K562 (cell line): ENCODE results near the gene RNF43.

ENCODE experiments used
- CBFA2T3 ChIP-seq: fragments of 450-650 bp; IDR thresholded peaks from 2 replicates; pipeline ENCODE4 v1.6.1; 2017
- CHD2 ChIP-seq: IDR thresholded peaks from 2 replicates; pipeline ENCODE4 v1.6.1; 2011; ENCODE audit warnings: low read depth, low read length
- ELF4 ChIP-seq: fragments of 450-650 bp; formaldehyde crosslinking; IDR thresholded peaks from 2 replicates; pipeline ENCODE4 v1.4.0; 2022; ENCODE audit warnings: missing genetic modification characterization
- POLR2A ChIP-seq: fragments of 450-650 bp; conservative IDR thresholded peaks from 2 replicates; pipeline ENCODE4 v1.6.1; 2016
- RBFOX2 ChIP-seq: fragments of 200-400 bp; formaldehyde crosslinking; IDR thresholded peaks from 2 replicates; pipeline ENCODE4 v1.6.1; 2017; ENCODE audit warnings: low read depth, mild to moderate bottlenecking, low read length, moderate library complexity
- YY1 ChIP-seq, 3 experiments: IDR thresholded peaks; 2 replicates each; pipeline ENCODE4 v1.6.1; 2011; ENCODE audit warnings: low read length in 2 of 3, mild to moderate bottlenecking in 2 of 3, moderate library complexity in 2 of 3, borderline replicate concordance in 1 of 3, control low read depth in 1 of 3, low read depth in 1 of 3; ENCODE audit not compliant: insufficient read depth in 3 of 3, insufficient replicate concordance in 2 of 3, control insufficient read depth in 1 of 3, insufficient read length in 1 of 3; ENCODE audit errors: extremely low read depth in 1 of 3
- TF ChIP-seq, protein P1 (sequence below), 2 experiments: fragments of 450-650 bp; formaldehyde crosslinking in 1 of 2; IDR thresholded peaks; 2 replicates each; pipeline versions ENCODE4 v1.4.0 to v1.6.1; 2014 to 2020; ENCODE audit warnings: mild to moderate bottlenecking in 2 of 2, borderline replicate concordance in 1 of 2, low read depth in 1 of 2

DNA sequence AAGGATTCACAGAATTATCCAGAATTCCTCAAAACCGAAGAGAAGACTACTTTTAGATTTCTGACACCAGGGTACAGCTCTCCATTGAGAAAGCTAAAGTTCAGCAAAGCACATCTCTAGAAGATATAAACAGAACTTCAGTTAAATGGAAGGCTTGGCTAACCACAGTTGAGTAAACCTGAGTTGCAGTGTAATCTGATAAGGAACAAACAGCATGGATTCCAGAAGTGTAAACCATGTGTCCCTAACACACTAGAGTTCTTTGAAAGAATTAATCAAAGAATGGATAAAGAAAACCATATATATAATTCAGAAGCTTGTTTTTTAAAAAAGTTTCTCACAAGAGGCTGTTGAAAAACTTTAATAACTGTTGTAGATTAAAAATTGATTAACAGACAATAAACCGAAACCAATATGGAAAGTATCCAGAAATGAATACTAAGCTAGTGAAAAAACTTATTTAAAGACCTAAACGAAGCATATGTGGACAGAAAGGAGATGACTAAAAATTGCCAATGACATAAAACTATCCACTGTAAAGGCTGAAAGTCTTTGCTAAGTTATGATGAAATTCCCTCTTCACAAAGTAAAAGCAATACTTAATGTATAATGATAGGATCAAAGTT, 4.3 kb downstream of the RNF43 start:
- TF ChIP-seq POLR2A (no peak), RBFOX2 (no peak; the same call in 1 of the 2 replicates), YY1 (IDR thresholded peaks at IDR 0.05; ENCODE audit: borderline replicate concordance in 1 of 3, control insufficient read depth in 1 of 3, extremely low read depth in 1 of 3, insufficient read depth in 3 of 3, insufficient read length in 1 of 3, insufficient replicate concordance in 2 of 3, low read depth in 1 of 3, low read length in 2 of 3) (peak in 1 of 3 experiments; percentile 27), CHD2 (no peak), CBFA2T3 (no peak), ELF4 (CRISPR knock-in tag) (no peak)
- TF ChIP-seq, protein P1, sequence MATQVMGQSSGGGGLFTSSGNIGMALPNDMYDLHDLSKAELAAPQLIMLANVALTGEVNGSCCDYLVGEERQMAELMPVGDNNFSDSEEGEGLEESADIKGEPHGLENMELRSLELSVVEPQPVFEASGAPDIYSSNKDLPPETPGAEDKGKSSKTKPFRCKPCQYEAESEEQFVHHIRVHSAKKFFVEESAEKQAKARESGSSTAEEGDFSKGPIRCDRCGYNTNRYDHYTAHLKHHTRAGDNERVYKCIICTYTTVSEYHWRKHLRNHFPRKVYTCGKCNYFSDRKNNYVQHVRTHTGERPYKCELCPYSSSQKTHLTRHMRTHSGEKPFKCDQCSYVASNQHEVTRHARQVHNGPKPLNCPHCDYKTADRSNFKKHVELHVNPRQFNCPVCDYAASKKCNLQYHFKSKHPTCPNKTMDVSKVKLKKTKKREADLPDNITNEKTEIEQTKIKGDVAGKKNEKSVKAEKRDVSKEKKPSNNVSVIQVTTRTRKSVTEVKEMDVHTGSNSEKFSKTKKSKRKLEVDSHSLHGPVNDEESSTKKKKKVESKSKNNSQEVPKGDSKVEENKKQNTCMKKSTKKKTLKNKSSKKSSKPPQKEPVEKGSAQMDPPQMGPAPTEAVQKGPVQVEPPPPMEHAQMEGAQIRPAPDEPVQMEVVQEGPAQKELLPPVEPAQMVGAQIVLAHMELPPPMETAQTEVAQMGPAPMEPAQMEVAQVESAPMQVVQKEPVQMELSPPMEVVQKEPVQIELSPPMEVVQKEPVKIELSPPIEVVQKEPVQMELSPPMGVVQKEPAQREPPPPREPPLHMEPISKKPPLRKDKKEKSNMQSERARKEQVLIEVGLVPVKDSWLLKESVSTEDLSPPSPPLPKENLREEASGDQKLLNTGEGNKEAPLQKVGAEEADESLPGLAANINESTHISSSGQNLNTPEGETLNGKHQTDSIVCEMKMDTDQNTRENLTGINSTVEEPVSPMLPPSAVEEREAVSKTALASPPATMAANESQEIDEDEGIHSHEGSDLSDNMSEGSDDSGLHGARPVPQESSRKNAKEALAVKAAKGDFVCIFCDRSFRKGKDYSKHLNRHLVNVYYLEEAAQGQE (IDR thresholded peaks at IDR 0.05; ENCODE audit: borderline replicate concordance): no peak; the same call in 1 of the 2 replicates
- TF ChIP-seq, protein P1 (CRISPR knock-in tag; IDR thresholded peaks at IDR 0.05; ENCODE audit: low read depth): no peak
